Measurements from ENCODE around the gene FGF10.

- TF ChIP-seq TEAD1 (CRISPR knock-in tag; IDR thresholded peaks at IDR 0.05) (no peak), RELA (CRISPR knock-in tag; IDR thresholded peaks at IDR 0.05; ENCODE audit: borderline replicate concordance) (no peak), CTCF (IDR thresholded peaks at IDR 0.05) (no peak), E2F1 (CRISPR knock-in tag; IDR thresholded peaks at IDR 0.05) (no peak), TEAD4 (CRISPR knock-in tag; IDR thresholded peaks at IDR 0.05) (no peak), USF1 (CRISPR knock-in tag; IDR thresholded peaks at IDR 0.05) (no peak), MXD4 (CRISPR knock-in tag; IDR thresholded peaks at IDR 0.05; ENCODE audit: borderline replicate concordance) (no peak)
Observed at GRCh38 chr5:44401611-44402010, 12.4 kb upstream of the FGF10 start.

Measured in WTC11 (cell line).